SK-N-SH (cell line): ENCODE results near the gene PES1. TPM values are rescaled to one million over a fixed set of nuclear protein-coding genes. Genes with fewer than 3 reads are reported as not detected.

Experiments
- CTCF ChIA-PET: fragments of 300-600, 350-600 bp; formaldehyde crosslinking; extraction: SDS; loops from one replicate; lab custom pipeline; 2021; lab: Yijun Ruan, JAX
- POLR2A ChIA-PET: fragments of 350-600 bp; sonication (Branson Sonifier 250); formaldehyde crosslinking; extraction: SDS; loops from one replicate; lab custom pipeline; 2020; ENCODE audit warnings: antibody characterized with exemption, inconsistent platforms; lab: Yijun Ruan, JAX
- DNase-seq: peaks from one replicate; pipeline ENCODE4 v3.0.0; 2012
- H2AFZ ChIP-seq: fragments of 200-600 bp; sonication (generic); 2 replicates; pipeline ENCODE4 v1.8.1; 2016; ENCODE audit warnings: antibody characterized with exemption, mild to moderate bottlenecking, low read depth
- H3F3A ChIP-seq: fragments of 200-600 bp; sonication (generic); replicated peaks from 2 replicates; pipeline ENCODE3; 2016; ENCODE audit warnings: antibody characterized with exemption, mild to moderate bottlenecking; ENCODE audit not compliant: insufficient read depth
- H3K27ac ChIP-seq, 2 experiments: fragments of 200-500 bp in 1 of 2; fragments of 200-600 bp in 1 of 2; sonication (Bioruptor generic) in 1 of 2; sonication (generic), shearing (Covaris generic) in 1 of 2; 2 replicates each; pipeline versions ENCODE4 v1.5.1 to v1.6.1; 2014 to 2016; ENCODE audit warnings: low read depth in 2 of 2, inconsistent platforms in 1 of 2, low read length in 1 of 2, mild to moderate bottlenecking in 1 of 2, mixed read lengths in 1 of 2
- H3K27me3 ChIP-seq: fragments of 200-600 bp; sonication (generic), shearing (Covaris generic); 2 replicates; pipeline ENCODE4 v1.6.1; 2016; ENCODE audit warnings: mixed run types; ENCODE audit not compliant: insufficient read depth
- H3K36me3 ChIP-seq, 2 experiments: fragments of 200-500 bp in 1 of 2; fragments of 200-600 bp in 1 of 2; sonication (Bioruptor generic) in 1 of 2; sonication (generic) in 1 of 2; replicated peaks in 1 of 2; 2 replicates each; pipeline versions ENCODE3 to v1.5.1; 2014 to 2016; ENCODE audit warnings: low read length in 1 of 2, mild to moderate bottlenecking in 1 of 2; ENCODE audit not compliant: insufficient read depth in 2 of 2, control insufficient read depth in 1 of 2
- H3K4me1 ChIP-seq, 2 experiments: fragments of 200-500 bp in 1 of 2; fragments of 200-600 bp in 1 of 2; sonication (Bioruptor generic) in 1 of 2; sonication (generic), shearing (Covaris generic) in 1 of 2; 2 replicates each; pipeline versions ENCODE4 v1.5.1 to v1.6.1; 2014 to 2016; ENCODE audit warnings: low read depth in 1 of 2, low read length in 1 of 2, mixed run types in 1 of 2; ENCODE audit not compliant: insufficient read depth in 2 of 2, control insufficient read depth in 1 of 2
- H3K4me2 ChIP-seq: fragments of 200-600 bp; sonication (generic), shearing (Covaris generic); 2 replicates; pipeline ENCODE4 v1.6.1; 2017; ENCODE audit warnings: mixed run types
- H3K4me3 ChIP-seq, 2 experiments: fragments of 200-500 bp in 1 of 2; fragments of 200-600 bp in 1 of 2; sonication (Bioruptor generic) in 1 of 2; sonication (generic), shearing (Covaris generic) in 1 of 2; 2 replicates each; pipeline versions ENCODE4 v1.5.1 to v1.8.1; 2014 to 2016; ENCODE audit warnings: low read depth in 2 of 2, inconsistent platforms in 1 of 2, low read length in 1 of 2, mild to moderate bottlenecking in 1 of 2, mixed read lengths in 1 of 2, moderate library complexity in 1 of 2
- H3K79me2 ChIP-seq: fragments of 200-600 bp; sonication (generic); 2 replicates; pipeline ENCODE4 v1.8.1; 2017; ENCODE audit warnings: mild to moderate bottlenecking; ENCODE audit not compliant: insufficient read depth
- H3K9ac ChIP-seq: fragments of 200-600 bp; sonication (generic); 2 replicates; pipeline ENCODE4 v1.6.1; 2017; ENCODE audit warnings: mixed run types
- H3K9me2 ChIP-seq: fragments of 200-600 bp; sonication (generic); 2 replicates; pipeline ENCODE4 v1.6.1; 2017; ENCODE audit warnings: mixed run types
- H3K9me3 ChIP-seq: fragments of 200-600 bp; sonication (generic); 2 replicates; pipeline ENCODE4 v1.6.1; 2017; ENCODE audit warnings: mixed run types, mild to moderate bottlenecking, moderate library complexity
- H4K20me1 ChIP-seq: fragments of 200-600 bp; sonication (generic); 2 replicates; pipeline ENCODE4 v1.6.1; 2017; ENCODE audit warnings: mild to moderate bottlenecking, mixed run types; ENCODE audit not compliant: insufficient read depth
- CHD2 ChIP-seq: fragments of 150-350 bp; IDR thresholded peaks from 2 replicates; pipeline ENCODE4 v1.6.1; 2018; ENCODE audit warnings: low read length; ENCODE audit not compliant: partially characterized antibody
- ELF1 ChIP-seq: IDR thresholded peaks from 2 replicates; pipeline ENCODE4 v1.4.0; 2012
- EP300 ChIP-seq, 2 experiments: IDR thresholded peaks; 2 replicates each; pipeline versions ENCODE4 v1.4.0 to v1.6.1; 2012; ENCODE audit warnings: borderline replicate concordance in 1 of 2, low read depth in 1 of 2, low read length in 1 of 2
- EZH2phosphoT487 ChIP-seq: fragments of 200-600 bp; sonication (generic); IDR thresholded peaks from 2 replicates; pipeline ENCODE4 v1.6.1; 2017; ENCODE audit warnings: low read depth, mixed run types, mild to moderate bottlenecking, antibody characterized with exemption, moderate library complexity, borderline replicate concordance
- FOSL2 ChIP-seq: IDR thresholded peaks from 2 replicates; pipeline ENCODE4 v1.4.0; 2012; ENCODE audit warnings: low read depth, mild to moderate bottlenecking, moderate library complexity, borderline replicate concordance
- FOXJ3 ChIP-seq: sonication (generic); formaldehyde crosslinking; IDR thresholded peaks from 2 replicates; pipeline ENCODE4 v1.5.1; 2020; ENCODE audit warnings: mild to moderate bottlenecking, missing genetic modification reagents
- FOXM1 ChIP-seq: IDR thresholded peaks from 2 replicates; pipeline ENCODE4 v1.4.0; 2012; ENCODE audit warnings: low read depth, mild to moderate bottlenecking
- GABPA ChIP-seq: IDR thresholded peaks from 2 replicates; pipeline ENCODE4 v1.4.0; 2012; ENCODE audit warnings: low read depth, mild to moderate bottlenecking
- GATA2 ChIP-seq: sonication (generic); formaldehyde crosslinking; IDR thresholded peaks from 2 replicates; pipeline ENCODE4 v1.5.0; 2020; ENCODE audit warnings: mild to moderate bottlenecking, missing genetic modification reagents
- JUND ChIP-seq: IDR thresholded peaks from 2 replicates; pipeline ENCODE4 v1.4.0; 2012
- MAX ChIP-seq: IDR thresholded peaks from 2 replicates; pipeline ENCODE4 v1.4.0; 2012; ENCODE audit warnings: low read depth
- MXI1 ChIP-seq: IDR thresholded peaks from 2 replicates; pipeline ENCODE4 v1.6.1; 2012; ENCODE audit warnings: mild to moderate bottlenecking, low read depth, low read length, improper control_type of control experiment
- NRF1 ChIP-seq: IDR thresholded peaks from 2 replicates; pipeline ENCODE4 v1.6.1; 2012; ENCODE audit warnings: low read depth, mild to moderate bottlenecking, low read length
- POLR2AphosphoS5 ChIP-seq: IDR thresholded peaks from 2 replicates; pipeline ENCODE4 v1.6.1; 2012; ENCODE audit warnings: low read depth, low read length
- RAD21 ChIP-seq: IDR thresholded peaks from 2 replicates; pipeline ENCODE4 v1.6.1; 2012; ENCODE audit warnings: mild to moderate bottlenecking, low read length
- RFX5 ChIP-seq: IDR thresholded peaks from 2 replicates; pipeline ENCODE4 v1.6.1; 2012; ENCODE audit warnings: mild to moderate bottlenecking, improper control_type of control experiment, low read length
- USF1 ChIP-seq: IDR thresholded peaks from 2 replicates; pipeline ENCODE4 v1.4.0; 2012; ENCODE audit warnings: low read depth, borderline replicate concordance
- WGBS: methylation state at CpG from one replicate; pipeline ENCODE4 v1.1.6; 2017; ENCODE audit warnings: low lambda C conversion rate; 5-methylcytosine and 5-hydroxymethylcytosine counted together
- polyA plus RNA-seq, 3 experiments: library from polyadenylated mRNA; depleted of rRNA; stranded (reverse); fragments of >200 nt; gene quantifications; 2 replicates each; pipeline ENCODE4 v1.2.3, GENCODE V29; 2012
- TF ChIP-seq, protein P1 (sequence below): fragments of 150-350 bp; IDR thresholded peaks from 2 replicates; pipeline ENCODE4 v1.6.1; 2016; ENCODE audit warnings: mild to moderate bottlenecking, low read depth, low read length

PES1 gene
- polyA plus RNA-seq, 1 of the 3 experiments (the other 2 are of a cell fraction) = 109 TPM

- peak; percentile 2 for TF ChIP-seq CHD2
- TF ChIP-seq GABPA = no peak
- TF ChIP-seq GATA2 (CRISPR knock-in tag) = peak; percentile 30; the same call in 1 of the 2 replicates
- no peak for TF ChIP-seq EP300 (IDR thresholded peaks at IDR 0.05; ENCODE audit: borderline replicate concordance in 1 of 2, low read depth in 1 of 2, low read length in 1 of 2)
- no peak for TF ChIP-seq MAX
- TF ChIP-seq FOXM1 = no peak
- H3K79me2 ChIP-seq = no peaks in the 10 kb centered on the region
- H2AFZ ChIP-seq = no peak overlapping the region
- no peak overlapping the region for H3K4me2 ChIP-seq
- no peaks in the 10 kb centered on the region for H3K9me3 ChIP-seq
- ChIA-PET POLR2A (interaction anchor here (1.2 kb wide), 1 partner anchor 27 kb away, joined by 6 read pairs; the partner anchor contains the start of gene PES1), CTCF (interaction anchor here (0.6 to 1.2 kb wide), 3 partner anchors 11 to 19 kb away, joined by 3 to 4 read pairs (median 3); no protein-coding TSS in a partner anchor)
- WGBS = 66% methylated on average over 6 of the region's 8 CpGs
- DNase-seq = peak; percentile 76
- no peak overlapping the region for H3K27ac ChIP-seq
- H3F3A ChIP-seq = no peaks in the 10 kb centered on the region
- no peak overlapping the region for H3K4me3 ChIP-seq
- no peaks in the 10 kb centered on the region; the same call in 1 of the 2 replicates for H3K27me3 ChIP-seq
- no peaks in the 10 kb centered on the region for H4K20me1 ChIP-seq
- H3K4me1 ChIP-seq = peaks cover 0 to 19% of the 10 kb centered on the region in 2 experiments; a peak in 1 of 4 replicates
- no peak overlapping the region for H3K9ac ChIP-seq
- H3K36me3 ChIP-seq = no peaks in the 10 kb centered on the region
- no peaks in the 10 kb centered on the region for H3K9me2 ChIP-seq
Observed at GRCh38 chr22:30564045-30564760, 27.5 kb downstream of the PES1 start.

GRCh38 chr22:30562366-30562765, 29.3 kb downstream of the PES1 start:
- no peaks in the 10 kb centered on the region for H3F3A ChIP-seq
- H3K9me3 ChIP-seq = no peaks in the 10 kb centered on the region
- H3K9me2 ChIP-seq = no peaks in the 10 kb centered on the region
- no peak overlapping the region for H3K4me3 ChIP-seq
- ChIA-PET POLR2A (no interaction called here), CTCF (interaction anchor here (0.7 to 1.7 kb wide), 3 partner anchors 10 to 166 kb away, joined by 3 to 4 read pairs (median 3); partner anchors contain the start of gene SEC14L2)
- no peaks in the 10 kb centered on the region for H4K20me1 ChIP-seq
- TF ChIP-seq NRF1 (no peak), MXI1 (no peak), POLR2AphosphoS5 (no peak), RAD21 (no peak), CHD2 (no peak), FOXM1 (no peak), RFX5 (no peak), FOSL2 (no peak), ELF1 (no peak), FOXJ3 (no peak), EZH2phosphoT487 (no peak), EP300 (IDR thresholded peaks at IDR 0.05; ENCODE audit: borderline replicate concordance in 1 of 2, low read depth in 1 of 2, low read length in 1 of 2) (no peak), GATA2 (CRISPR knock-in tag) (no peak), JUND (no peak), USF1 (no peak)
- TF ChIP-seq, protein P1, sequence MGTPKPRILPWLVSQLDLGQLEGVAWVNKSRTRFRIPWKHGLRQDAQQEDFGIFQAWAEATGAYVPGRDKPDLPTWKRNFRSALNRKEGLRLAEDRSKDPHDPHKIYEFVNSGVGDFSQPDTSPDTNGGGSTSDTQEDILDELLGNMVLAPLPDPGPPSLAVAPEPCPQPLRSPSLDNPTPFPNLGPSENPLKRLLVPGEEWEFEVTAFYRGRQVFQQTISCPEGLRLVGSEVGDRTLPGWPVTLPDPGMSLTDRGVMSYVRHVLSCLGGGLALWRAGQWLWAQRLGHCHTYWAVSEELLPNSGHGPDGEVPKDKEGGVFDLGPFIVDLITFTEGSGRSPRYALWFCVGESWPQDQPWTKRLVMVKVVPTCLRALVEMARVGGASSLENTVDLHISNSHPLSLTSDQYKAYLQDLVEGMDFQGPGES = no peak
- no peak overlapping the region for H2AFZ ChIP-seq
- DNase-seq = no peak
- H3K4me2 ChIP-seq = no peak overlapping the region
- H3K27ac ChIP-seq = no peak overlapping the region
- no peak overlapping the region for H3K9ac ChIP-seq
- 62% methylated on average over 6 of the region's 6 CpGs for WGBS
- H3K79me2 ChIP-seq = no peaks in the 10 kb centered on the region
- no peaks in the 10 kb centered on the region for H3K36me3 ChIP-seq
- no peaks in the 10 kb centered on the region; the same call in 1 of the 2 replicates for H3K27me3 ChIP-seq
- H3K4me1 ChIP-seq = peaks cover 0 to 19% of the 10 kb centered on the region in 2 experiments; a peak in 1 of 4 replicates
